Loucy (cell line): ENCODE data around the gene ALDH1A1.
A peak's percentile ranks its signal among the peaks of the same experiment; 100 is the strongest.

Source experiments
- H2AFZ ChIP-seq: fragments of 200-600 bp; sonication (generic); 2 replicates; pipeline ENCODE4 v1.6.0; 2016; ENCODE audit warnings: antibody characterized with exemption, mild to moderate bottlenecking, low read length, moderate library complexity
- H3F3A ChIP-seq: fragments of 200-600 bp; 2 replicates; pipeline ENCODE4 v1.6.0; 2016; ENCODE audit warnings: antibody characterized with exemption, low read depth, mild to moderate bottlenecking
- H3K27me3 ChIP-seq: fragments of 200-600 bp; sonication (generic); 2 replicates; pipeline ENCODE4 v1.6.1; 2014; ENCODE audit warnings: low read length, mild to moderate bottlenecking; ENCODE audit not compliant: insufficient read depth, poor library complexity, severe bottlenecking
- H3K36me3 ChIP-seq: fragments of 200-600 bp; sonication (generic); 2 replicates; pipeline ENCODE4 v1.6.1; 2016; ENCODE audit warnings: low read length; ENCODE audit not compliant: insufficient read depth
- H3K4me1 ChIP-seq: fragments of 200-600 bp; sonication (generic); 2 replicates; pipeline ENCODE4 v1.5.1; 2014; ENCODE audit warnings: low read length, mild to moderate bottlenecking; ENCODE audit not compliant: insufficient read depth, poor library complexity, severe bottlenecking
- H3K4me2 ChIP-seq: fragments of 200-600 bp; sonication (generic); 2 replicates; pipeline ENCODE4 v1.6.0; 2014; ENCODE audit warnings: antibody characterized with exemption, low read length, low read depth, mild to moderate bottlenecking; ENCODE audit not compliant: poor library complexity, severe bottlenecking
- H3K4me3 ChIP-seq: fragments of 200-600 bp; sonication (generic); 2 replicates; pipeline ENCODE4 v1.5.1; 2014; ENCODE audit warnings: low read length, mild to moderate bottlenecking, mixed read lengths; ENCODE audit not compliant: poor library complexity, severe bottlenecking
- H3K79me2 ChIP-seq: fragments of 200-600 bp; sonication (generic); 2 replicates; pipeline ENCODE4 v1.6.1; 2014; ENCODE audit warnings: low read length; ENCODE audit not compliant: insufficient read depth
- H3K9ac ChIP-seq: fragments of 200-600 bp; sonication (generic); 2 replicates; pipeline ENCODE4 v1.6.0; 2014; ENCODE audit warnings: mild to moderate bottlenecking, low read depth, low read length, moderate library complexity; ENCODE audit not compliant: poor library complexity, severe bottlenecking
- H3K9me2 ChIP-seq: fragments of 200-600 bp; sonication (generic); replicated peaks from 2 replicates; pipeline ENCODE4 v1.6.1; 2016; ENCODE audit warnings: low read depth, low read length, mixed read lengths
- H3K9me3 ChIP-seq: fragments of 200-600 bp; sonication (generic); 2 replicates; pipeline ENCODE4 v1.6.1; 2014; ENCODE audit warnings: mild to moderate bottlenecking, antibody characterized with exemption, low read length, low read depth; ENCODE audit not compliant: insufficient read depth
- H4K20me1 ChIP-seq: fragments of 200-600 bp; sonication (generic); 2 replicates; pipeline ENCODE4 v1.6.0; 2014; ENCODE audit warnings: antibody characterized with exemption, low read length, mild to moderate bottlenecking; ENCODE audit not compliant: insufficient read depth, poor library complexity, severe bottlenecking
- CTCF ChIP-seq: fragments of 200-600 bp; sonication (generic); conservative IDR thresholded peaks from 2 replicates; pipeline ENCODE4 v1.5.1; 2014; ENCODE audit warnings: mild to moderate bottlenecking, antibody characterized with exemption, low read length
- EZH2phosphoT487 ChIP-seq: fragments of 200-600 bp; IDR thresholded peaks from 2 replicates; pipeline ENCODE4 v1.6.1; 2018; ENCODE audit warnings: antibody characterized with exemption, mild to moderate bottlenecking, moderate library complexity, borderline replicate concordance

The ALDH1A1 gene

GRCh38 chr9:72982146-72982799, 29.4 kb upstream of the ALDH1A1 start:
- Histone ChIP-seq H3K9me3 (no peaks in the 10 kb centered on the region), H3K4me1 (peaks cover 73% of the 10 kb centered on the region), H4K20me1 (no peaks in the 10 kb centered on the region), H3K4me2 (no peak overlapping the region), H3K27me3 (no peaks in the 10 kb centered on the region), H3F3A (no peaks in the 10 kb centered on the region), H3K79me2 (no peaks in the 10 kb centered on the region), H3K36me3 (no peaks in the 10 kb centered on the region), H3K9me2 (no peaks in the 10 kb centered on the region), H3K4me3 (no peak overlapping the region), H3K9ac (no peak overlapping the region), H2AFZ (no peak overlapping the region)
- TF ChIP-seq EZH2phosphoT487 = no peak
- TF ChIP-seq CTCF = no peak

- Histone ChIP-seq H2AFZ (peak overlapping the region; percentile 76; the same call in 1 of the 2 replicates), H3F3A (no peaks in the 10 kb centered on the region), H3K36me3 (no peaks in the 10 kb centered on the region), H3K9me2 (no peaks in the 10 kb centered on the region), H3K4me1 (peaks cover 70% of the 10 kb centered on the region), H3K4me3 (no peak overlapping the region), H3K9me3 (no peaks in the 10 kb centered on the region), H3K4me2 (no peak overlapping the region), H3K27me3 (no peaks in the 10 kb centered on the region), H3K79me2 (no peaks in the 10 kb centered on the region), H3K9ac (no peak overlapping the region), H4K20me1 (no peaks in the 10 kb centered on the region)
- no peak for TF ChIP-seq CTCF
- no peak for TF ChIP-seq EZH2phosphoT487
Measured at GRCh38 chr9:72981433-72981832, 28.6 kb upstream of the ALDH1A1 start.

- no peaks in the 10 kb centered on the region for H3K9me3 ChIP-seq
- H4K20me1 ChIP-seq = no peaks in the 10 kb centered on the region
- H3K27me3 ChIP-seq = no peaks in the 10 kb centered on the region
- no peaks in the 10 kb centered on the region for H3K79me2 ChIP-seq
- H3K4me3 ChIP-seq = peak overlapping the region; percentile 31
- H3F3A ChIP-seq = no peaks in the 10 kb centered on the region
- peak overlapping the region; percentile 76 for H2AFZ ChIP-seq
- H3K4me2 ChIP-seq = peak overlapping the region; percentile 52
- peak overlapping the region; percentile 16 for H3K9ac ChIP-seq
- H3K4me1 ChIP-seq = peaks cover 63% of the 10 kb centered on the region
- TF ChIP-seq CTCF = no peak
- TF ChIP-seq EZH2phosphoT487 = no peak
- no peaks in the 10 kb centered on the region for H3K9me2 ChIP-seq
- H3K36me3 ChIP-seq = no peaks in the 10 kb centered on the region
Measured at GRCh38 chr9:72980600-72981265, 27.9 kb upstream of the ALDH1A1 start.
